ENCODE data around the gene COL18A1.

GRCh38 chr21:45521241-45521640, 116.3 kb downstream of the COL18A1 start:
- TF ChIP-seq CTCF (IDR thresholded peaks at IDR 0.05) (no peak), POLR2A (IDR thresholded peaks at IDR 0.05; ENCODE audit: low read depth) (no peak), EP300 (IDR thresholded peaks at IDR 0.05) (no peak), POLR2AphosphoS5 (IDR thresholded peaks at IDR 0.05) (no peak)
